HepG2 (cell line): Measurements from ENCODE around the gene IGDCC3. TPM values are rescaled to one million over a fixed set of nuclear protein-coding genes. Genes with fewer than 3 reads are reported as not detected.

Source experiments
- EED ChIP-seq: sonication (generic); formaldehyde crosslinking; IDR thresholded peaks from 2 replicates; pipeline ENCODE4 v1.5.0; 2020; ENCODE audit warnings: mild to moderate bottlenecking, missing genetic modification reagents
- FOXJ3 ChIP-seq: sonication (generic); formaldehyde crosslinking; IDR thresholded peaks from 2 replicates; pipeline ENCODE4 v1.4.0; 2020; ENCODE audit warnings: missing genetic modification reagents, mild to moderate bottlenecking, borderline replicate concordance
- GABPB1 ChIP-seq: IDR thresholded peaks from 2 replicates; pipeline ENCODE4 v1.6.1; 2016; ENCODE audit warnings: mild to moderate bottlenecking, missing genetic modification reagents, moderate library complexity, missing compliant biosample characterization
- GPBP1L1 ChIP-seq: sonication (generic); formaldehyde crosslinking; IDR thresholded peaks from 2 replicates; pipeline ENCODE4 v1.5.0; 2020; ENCODE audit warnings: mild to moderate bottlenecking, missing genetic modification reagents
- HNRNPUL1 ChIP-seq: fragments of 200-400 bp; formaldehyde crosslinking; IDR thresholded peaks from 2 replicates; pipeline ENCODE4 v1.6.1; 2017; ENCODE audit warnings: low read depth, mild to moderate bottlenecking, low read length, moderate library complexity
- MAX ChIP-seq: IDR thresholded peaks from 2 replicates; pipeline ENCODE4 v1.6.1; 2012; ENCODE audit warnings: inconsistent platforms
- MIER2 ChIP-seq: IDR thresholded peaks from 2 replicates; pipeline ENCODE4 v1.6.1; 2016; ENCODE audit warnings: missing biosample characterization, missing genetic modification reagents
- REXO4 ChIP-seq: sonication (generic); formaldehyde crosslinking; IDR thresholded peaks from 2 replicates; pipeline ENCODE4 v1.8.0; 2022; ENCODE audit warnings: missing genetic modification reagents, mild to moderate bottlenecking, borderline replicate concordance
- RXRB ChIP-seq: IDR thresholded peaks from 2 replicates; pipeline ENCODE4 v1.6.1; 2016; ENCODE audit warnings: borderline replicate concordance, missing genetic modification reagents, missing compliant biosample characterization
- SYNCRIP ChIP-seq: fragments of 200-400 bp; formaldehyde crosslinking; IDR thresholded peaks from 2 replicates; pipeline ENCODE4 v1.6.1; 2018; ENCODE audit warnings: mild to moderate bottlenecking, low read depth, low read length; ENCODE audit not compliant: insufficient read depth
- THAP11 ChIP-seq: IDR thresholded peaks from 2 replicates; pipeline ENCODE4 v1.6.1; 2016; ENCODE audit warnings: missing biosample characterization, missing genetic modification reagents
- TOE1 ChIP-seq: sonication (generic); formaldehyde crosslinking; IDR thresholded peaks from 2 replicates; pipeline ENCODE4 v1.4.0; 2020; ENCODE audit warnings: mild to moderate bottlenecking, missing genetic modification reagents
- TOPORS ChIP-seq: sonication (generic); formaldehyde crosslinking; IDR thresholded peaks from 2 replicates; pipeline ENCODE4 v1.8.0; 2023; ENCODE audit warnings: mild to moderate bottlenecking, missing genetic modification reagents
- YEATS4 ChIP-seq: sonication (generic); formaldehyde crosslinking; IDR thresholded peaks from 2 replicates; pipeline ENCODE4 v1.4.0; 2020; ENCODE audit warnings: missing genetic modification reagents, borderline replicate concordance
- ZBTB38 ChIP-seq: sonication (generic); formaldehyde crosslinking; IDR thresholded peaks from 2 replicates; pipeline ENCODE4 v1.5.1; 2020; ENCODE audit warnings: mild to moderate bottlenecking, missing genetic modification reagents
- ZFX ChIP-seq: sonication (generic); formaldehyde crosslinking; IDR thresholded peaks from 2 replicates; pipeline ENCODE4 v1.4.0; 2020; ENCODE audit warnings: mild to moderate bottlenecking, low read depth, missing genetic modification reagents, moderate library complexity
- ZIK1 ChIP-seq: sonication (generic); formaldehyde crosslinking; IDR thresholded peaks from 2 replicates; pipeline ENCODE4 v1.5.0; 2020; ENCODE audit warnings: mild to moderate bottlenecking, low read depth, missing genetic modification reagents, borderline replicate concordance
- ZNF329 ChIP-seq: sonication (generic); formaldehyde crosslinking; IDR thresholded peaks from 2 replicates; pipeline ENCODE4 v1.9.0; 2021; ENCODE audit warnings: low read depth, mild to moderate bottlenecking, missing genetic modification reagents
- ZNF414 ChIP-seq: sonication (generic); formaldehyde crosslinking; IDR thresholded peaks from 2 replicates; pipeline ENCODE4 v1.5.0; 2020; ENCODE audit warnings: missing genetic modification reagents
- ZNF503 ChIP-seq: sonication (generic); formaldehyde crosslinking; IDR thresholded peaks from 2 replicates; pipeline ENCODE4 v1.4.0; 2020; ENCODE audit warnings: missing genetic modification reagents
- ZNF605 ChIP-seq: sonication (generic); formaldehyde crosslinking; IDR thresholded peaks from 2 replicates; pipeline ENCODE4 v1.8.0; 2022; ENCODE audit warnings: mild to moderate bottlenecking, missing genetic modification reagents
- ZNF672 ChIP-seq: sonication (generic); formaldehyde crosslinking; IDR thresholded peaks from 2 replicates; pipeline ENCODE4 v1.8.1; 2022; ENCODE audit warnings: missing genetic modification reagents
- ZNF780A ChIP-seq: sonication (generic); formaldehyde crosslinking; IDR thresholded peaks from 2 replicates; pipeline ENCODE4 v1.8.0; 2022; ENCODE audit warnings: mild to moderate bottlenecking, missing genetic modification reagents, moderate library complexity
- ZNF800 ChIP-seq: sonication (generic); formaldehyde crosslinking; IDR thresholded peaks from 2 replicates; pipeline ENCODE4 v1.4.0; 2020; ENCODE audit warnings: missing genetic modification reagents
- polyA plus RNA-seq, 8 experiments: library from polyadenylated mRNA; depleted of rRNA in 3 of 8; stranded (reverse) in 7 of 8; unstranded in 1 of 8; fragments of >200 nt; fragmentation: Illumina TruSeq in 4 of 8; extraction: Trizol in 4 of 8; gene quantifications; 2 replicates each; pipeline versions ENCODE4 v1.2.1 to v1.2.3, GENCODE V29; 2011 to 2016; ENCODE audit warnings: low read depth in 4 of 8, missing spikeins in 1 of 8, mixed read lengths in 1 of 8; ENCODE audit not compliant: insufficient read depth in 1 of 8
- total RNA-seq, 5 experiments: library from RNA; depleted of rRNA; stranded (reverse); fragments of >200 nt; fragmentation: Illumina TruSeq; extraction: Trizol; gene quantifications; 2 replicates each; pipeline ENCODE4 v1.2.3, GENCODE V29; 2016; ENCODE audit warnings: low read depth in 1 of 5

IGDCC3 gene
- total and polyA plus RNA-seq, 2 of the 13 experiments (the other 11 are each of a cell fraction or from before 2014, with no cell fraction given), result 30.1 to 51.8 TPM

- TF ChIP-seq SYNCRIP, result no peak
- no peak for TF ChIP-seq GABPB1 (CRISPR knock-in tag)
- no peak for TF ChIP-seq ZNF329 (CRISPR knock-in tag)
- 0 out of 2 replicates have a peak, but pooled peaks have one; percentile 79 for TF ChIP-seq ZNF672
- peak; percentile 69; the same call in 1 of the 2 replicates for TF ChIP-seq ZNF605
- TF ChIP-seq ZIK1 (CRISPR knock-in tag), result no peak
- TF ChIP-seq FOXJ3, result peak; percentile 56
- TF ChIP-seq REXO4 (CRISPR knock-in tag), result no peak
- peak; percentile 75; the same call in 1 of the 2 replicates for TF ChIP-seq ZNF780A (CRISPR knock-in tag)
- no peak for TF ChIP-seq ZNF414 (CRISPR knock-in tag)
- TF ChIP-seq ZFX (CRISPR knock-in tag), result peak; percentile 24; the same call in 1 of the 2 replicates
- TF ChIP-seq YEATS4 (CRISPR knock-in tag), result peak; percentile 44
- TF ChIP-seq GPBP1L1 (CRISPR knock-in tag), result no peak
- peak; percentile 54; the same call in 1 of the 2 replicates for TF ChIP-seq MIER2
- TF ChIP-seq TOE1 (CRISPR knock-in tag), result peak; percentile 98; the same call in 1 of the 2 replicates
- peak; percentile 78 for TF ChIP-seq RXRB
- no peak for TF ChIP-seq ZBTB38 (CRISPR knock-in tag)
- peak; percentile 79; the same call in 1 of the 2 replicates for TF ChIP-seq ZNF800
- TF ChIP-seq MAX, result peak; percentile 12; the same call in 1 of the 2 replicates
- no peak for TF ChIP-seq EED
- TF ChIP-seq ZNF503 (CRISPR knock-in tag), result peak; percentile 87
- TF ChIP-seq HNRNPUL1, result peak; percentile 16; the same call in 1 of the 2 replicates
- TF ChIP-seq TOPORS (CRISPR knock-in tag), result no peak; the same call in 1 of the 2 replicates
- peak; percentile 84 for TF ChIP-seq THAP11
Observed at GRCh38 chr15:65304381-65305149, 73.2 kb downstream of the IGDCC3 start, which contains the start of gene RNU5B-1 (continued).
